Neural progenitor cell (in vitro differentiated cells): ENCODE results near the gene OR8A1.

Experiments used
- EZH2phosphoT487 ChIP-seq: fragments of 200-600 bp; sonication (generic); IDR thresholded peaks from 2 replicates; pipeline ENCODE4 v1.6.1; 2017; ENCODE audit warnings: antibody characterized with exemption
- TF ChIP-seq, protein P1 (sequence below): fragments of 200-600 bp; sonication (generic); IDR thresholded peaks from 2 replicates; pipeline ENCODE4 v1.5.1; 2017; ENCODE audit warnings: antibody characterized with exemption, mild to moderate bottlenecking

DNA sequence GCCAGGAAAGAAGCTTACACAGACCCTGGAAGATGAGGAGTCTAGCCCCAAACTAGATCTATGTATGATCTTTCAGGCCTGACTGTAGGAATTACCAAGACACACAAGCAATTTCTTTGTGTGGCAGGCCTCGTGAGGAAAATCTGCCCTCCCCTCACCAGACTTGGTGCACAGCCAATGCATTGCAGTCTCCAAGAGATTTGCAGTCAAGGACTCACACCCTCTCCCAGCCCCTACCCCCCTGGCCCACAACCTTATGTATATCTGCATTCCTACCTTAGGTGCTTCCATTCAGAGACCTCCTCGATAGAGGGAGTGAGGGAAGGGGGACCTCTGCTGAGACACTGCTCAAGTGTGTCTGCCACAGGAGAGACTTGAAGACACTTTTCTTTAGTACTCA, 36.2 kb upstream of the OR8A1 start:
- TF ChIP-seq, protein P1, sequence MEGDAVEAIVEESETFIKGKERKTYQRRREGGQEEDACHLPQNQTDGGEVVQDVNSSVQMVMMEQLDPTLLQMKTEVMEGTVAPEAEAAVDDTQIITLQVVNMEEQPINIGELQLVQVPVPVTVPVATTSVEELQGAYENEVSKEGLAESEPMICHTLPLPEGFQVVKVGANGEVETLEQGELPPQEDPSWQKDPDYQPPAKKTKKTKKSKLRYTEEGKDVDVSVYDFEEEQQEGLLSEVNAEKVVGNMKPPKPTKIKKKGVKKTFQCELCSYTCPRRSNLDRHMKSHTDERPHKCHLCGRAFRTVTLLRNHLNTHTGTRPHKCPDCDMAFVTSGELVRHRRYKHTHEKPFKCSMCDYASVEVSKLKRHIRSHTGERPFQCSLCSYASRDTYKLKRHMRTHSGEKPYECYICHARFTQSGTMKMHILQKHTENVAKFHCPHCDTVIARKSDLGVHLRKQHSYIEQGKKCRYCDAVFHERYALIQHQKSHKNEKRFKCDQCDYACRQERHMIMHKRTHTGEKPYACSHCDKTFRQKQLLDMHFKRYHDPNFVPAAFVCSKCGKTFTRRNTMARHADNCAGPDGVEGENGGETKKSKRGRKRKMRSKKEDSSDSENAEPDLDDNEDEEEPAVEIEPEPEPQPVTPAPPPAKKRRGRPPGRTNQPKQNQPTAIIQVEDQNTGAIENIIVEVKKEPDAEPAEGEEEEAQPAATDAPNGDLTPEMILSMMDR = no peak
- TF ChIP-seq EZH2phosphoT487 = no peak
